Measurements from ENCODE around the gene CRK. TPM values are rescaled to one million over a fixed set of nuclear protein-coding genes. Genes with fewer than 3 reads are reported as not detected.

Gene CRK
- 10 to 100 TPM; 30.4 to 47.5 (median 37.9) TPM for total RNA-seq
- polyA plus RNA-seq = 10 to 100 TPM; 22.2 to 29.4 TPM
- long read RNA-seq, donor 1, transcript CRK-201 (3 exons, 3,880 nt) = major isoform, 27 of 57 reads
- long read RNA-seq, donor 1, transcript CRK-202 (3 exons, 3,675 nt) = minor isoform, 22 of 57 reads
- long read RNA-seq, donor 1, partial matches to known transcripts = 1 of 57 reads
- long read RNA-seq, donor 1, other reads (novel, unspliced or antisense) = 7 of 57 reads
- long read RNA-seq, donor 2, transcript CRK-201 (3 exons, 3,880 nt) = major isoform, 29 of 63 reads
- long read RNA-seq, donor 2, transcript CRK-202 (3 exons, 3,675 nt) = minor isoform, 19 of 63 reads
- long read RNA-seq, donor 2, partial matches to known transcripts = 2 of 63 reads
- long read RNA-seq, donor 2, other reads (novel, unspliced or antisense) = 13 of 63 reads
- long read RNA-seq, donor 3, transcript CRK-201 (3 exons, 3,880 nt) = major isoform, 14 of 44 reads
- long read RNA-seq, donor 3, transcript CRK-202 (3 exons, 3,675 nt) = minor isoform, 5 of 44 reads
- long read RNA-seq, donor 3, partial matches to known transcripts = 3 of 44 reads
- long read RNA-seq, donor 3, other reads (novel, unspliced or antisense) = 22 of 44 reads

DNA sequence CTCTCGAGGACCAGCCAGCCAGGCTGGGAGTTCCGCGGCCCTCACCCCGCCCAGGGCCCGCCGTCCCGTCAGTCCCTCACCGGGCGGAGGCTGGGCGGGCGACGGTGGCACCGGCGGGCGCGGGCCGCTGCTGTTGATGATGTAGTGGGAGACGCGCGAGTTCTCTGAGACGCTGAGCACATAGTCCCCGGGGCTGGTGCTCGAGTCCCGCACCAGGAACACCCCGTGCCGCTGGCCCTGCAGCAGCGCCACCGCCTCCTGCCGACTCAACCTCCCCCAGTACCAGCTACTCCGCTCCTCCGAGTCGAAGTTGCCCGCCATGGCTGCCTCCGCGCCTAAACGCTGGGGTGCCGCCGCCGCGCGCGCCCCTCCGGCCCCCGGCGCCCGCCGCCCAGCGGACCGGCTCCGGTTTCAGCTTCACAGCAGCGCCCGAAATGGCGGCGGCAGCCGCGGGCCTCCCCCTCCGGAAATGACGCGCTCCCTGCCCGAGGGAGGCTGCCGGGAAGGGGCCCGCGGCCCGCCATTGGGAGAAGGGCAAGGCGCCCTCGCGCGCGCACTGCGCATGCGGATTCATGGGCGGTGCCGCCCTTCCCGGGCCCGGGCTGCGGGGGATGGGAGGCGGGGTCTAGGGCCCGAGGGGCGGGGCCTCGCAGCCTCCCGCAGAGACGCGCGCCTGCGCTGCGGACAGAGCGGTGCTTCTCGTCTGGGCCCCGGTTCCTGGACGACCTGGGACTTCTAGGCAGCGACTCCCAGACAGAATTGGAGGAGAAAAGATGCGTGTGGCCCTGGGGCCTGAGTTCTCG is at the start of gene CRK:
CRK (minus strand) TSS at position 436 of the 803 bp plus-strand sequence; CDS start at position 321, 115 bp downstream.
- peaks cover 17 to 67% (median 55%) of the 10 kb centered on the region in 9 donors for H3K4me1 ChIP-seq
- intact Hi-C loops (cut with DNase I) = loop anchor here in 8 of 10 donors (2.0 to 10.0 kb wide), 12 partner anchors 29 to 94 kb away; partner anchors contain the start of genes INPP5K (in 5 of the 8) and MYO1C (in 1 of the 8)

DNA sequence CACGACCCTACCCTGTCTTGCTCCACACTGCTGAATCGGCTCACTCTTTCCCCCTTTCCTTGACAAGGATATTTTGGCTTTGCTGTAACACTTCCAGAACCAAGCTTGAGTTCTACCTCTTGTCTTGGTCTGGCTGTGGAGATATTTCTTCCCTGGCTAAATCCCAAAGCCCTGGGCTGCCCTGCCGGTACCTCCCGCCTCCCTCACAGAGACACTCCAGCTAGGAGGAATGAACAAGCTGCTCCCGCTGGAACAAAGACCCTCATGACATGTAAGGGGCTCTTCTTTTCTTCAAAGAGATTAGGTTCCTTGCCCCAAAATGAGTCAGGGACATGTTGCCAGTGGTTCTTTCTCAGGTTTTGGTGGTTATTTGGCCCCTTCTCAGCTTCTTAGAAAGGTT is 49.6 kb upstream of the CRK start:
- no peak overlapping the region for H3K4me3 ChIP-seq
- H3K27me3 ChIP-seq = no peaks in the 10 kb centered on the region
- peak in 4 of 8 donors; percentile 4 to 52 (median 26) for ATAC-seq
- 49 to 55% methylated on average over 5 of the region's 5 CpGs for WGBS, 2 donors
- intact Hi-C loops (cut with DNase I) = no loop called here
- DNase-seq = no peak
- no peaks in the 10 kb centered on the region for H3K9me3 ChIP-seq
- peaks cover 0 to 83% (median 3%) of the 10 kb centered on the region in 9 donors for H3K36me3 ChIP-seq
- peaks cover 11 to 69% (median 43%) of the 10 kb centered on the region in 9 donors for H3K4me1 ChIP-seq
- TF ChIP-seq, protein P1, sequence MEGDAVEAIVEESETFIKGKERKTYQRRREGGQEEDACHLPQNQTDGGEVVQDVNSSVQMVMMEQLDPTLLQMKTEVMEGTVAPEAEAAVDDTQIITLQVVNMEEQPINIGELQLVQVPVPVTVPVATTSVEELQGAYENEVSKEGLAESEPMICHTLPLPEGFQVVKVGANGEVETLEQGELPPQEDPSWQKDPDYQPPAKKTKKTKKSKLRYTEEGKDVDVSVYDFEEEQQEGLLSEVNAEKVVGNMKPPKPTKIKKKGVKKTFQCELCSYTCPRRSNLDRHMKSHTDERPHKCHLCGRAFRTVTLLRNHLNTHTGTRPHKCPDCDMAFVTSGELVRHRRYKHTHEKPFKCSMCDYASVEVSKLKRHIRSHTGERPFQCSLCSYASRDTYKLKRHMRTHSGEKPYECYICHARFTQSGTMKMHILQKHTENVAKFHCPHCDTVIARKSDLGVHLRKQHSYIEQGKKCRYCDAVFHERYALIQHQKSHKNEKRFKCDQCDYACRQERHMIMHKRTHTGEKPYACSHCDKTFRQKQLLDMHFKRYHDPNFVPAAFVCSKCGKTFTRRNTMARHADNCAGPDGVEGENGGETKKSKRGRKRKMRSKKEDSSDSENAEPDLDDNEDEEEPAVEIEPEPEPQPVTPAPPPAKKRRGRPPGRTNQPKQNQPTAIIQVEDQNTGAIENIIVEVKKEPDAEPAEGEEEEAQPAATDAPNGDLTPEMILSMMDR (IDR thresholded peaks at IDR 0.05) = no peak
- peak overlapping the region in 8 of 10 donors; percentile 4 to 72 (median 34) for H3K27ac ChIP-seq

More for the DNA sequence above, at the start of gene CRK:
- Histone ChIP-seq H3K36me3 (peaks cover 0 to 29% (median 0%) of the 10 kb centered on the region in 9 donors), H3K4me3 (peak within 1 kb of the TSS; percentile 73 to 100 (median 98)), H3K9me3 (no peaks in the 10 kb centered on the region), H3K27ac (peak within 1 kb of the TSS; percentile 97 to 99 (median 98)), H3K27me3 (peaks cover 0 to 4% (median 0%) of the 10 kb centered on the region in 7 donors)
- WGBS, 2 donors = 0 to 1% methylated on average over 81 to 92 of the region's 93 CpGs
- ATAC-seq (peak; percentile 92 to 97 (median 95)), DNase-seq (peak; percentile 96 to 99)
- TF ChIP-seq, protein P1 (IDR thresholded peaks at IDR 0.05) = peak in 2 of 9 donors; percentile 12 to 24

DNA sequence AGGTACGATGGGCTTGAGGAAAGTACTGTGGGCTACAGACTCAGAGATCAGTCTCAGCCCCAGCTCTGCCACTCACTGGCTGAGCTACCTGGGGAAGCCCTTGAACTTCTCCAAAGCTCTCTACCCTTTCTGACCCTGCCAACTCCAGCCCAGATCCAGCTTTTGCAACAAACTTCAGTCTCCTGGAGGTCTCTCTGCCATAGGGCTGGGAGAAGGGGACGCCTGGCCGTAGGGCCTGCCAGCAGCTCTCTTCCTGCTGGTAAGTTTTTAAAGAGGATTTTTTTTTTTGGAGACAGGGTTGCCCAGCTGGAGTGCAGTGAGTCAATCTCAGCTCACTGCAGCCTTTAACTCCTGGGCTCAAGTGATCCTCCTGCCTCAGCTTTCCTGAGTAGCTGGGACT is 48.8 kb upstream of the CRK start:
- H3K27ac ChIP-seq = peak overlapping the region in 4 of 10 donors; percentile 20 to 72 (median 56)

More for the DNA sequence above, 48.8 kb upstream of the CRK start:
- Histone ChIP-seq H3K9me3 (no peaks in the 10 kb centered on the region), H3K4me3 (no peak overlapping the region), H3K27me3 (no peaks in the 10 kb centered on the region), H3K4me1 (peaks cover 8 to 61% (median 36%) of the 10 kb centered on the region in 9 donors), H3K36me3 (peaks cover 0 to 80% (median 3%) of the 10 kb centered on the region in 9 donors)
- TF ChIP-seq, protein P1 (IDR thresholded peaks at IDR 0.05) = no peak
- WGBS, 2 donors = 75 to 85% methylated on average over 3 of the region's 3 CpGs
- DNase-seq (no peak), ATAC-seq (no peak)
- intact Hi-C loops (cut with DNase I) = no loop called here
